LNCaP clone FGC (cell line): ENCODE measurements around the gene GM2A.
"Not testable (repeated sequence)": the region's sequence is repeated elsewhere in the genome, so short reads cannot be mapped to it uniquely, and the experiment has no call there.

Source experiments
- DNase-seq: peaks from one replicate; pipeline ENCODE4 v3.0.0-alpha.2; 2011; ENCODE audit warnings: low read depth
- H3K4me3 ChIP-seq: 2 replicates; pipeline ENCODE4 v1.5.1; 2011; ENCODE audit warnings: mild to moderate bottlenecking, low read depth, low read length, control low read depth
- CTCF ChIP-seq: IDR thresholded peaks from 2 replicates; pipeline ENCODE4 v1.5.1; 2012; ENCODE audit warnings: mild to moderate bottlenecking; ENCODE audit not compliant: control insufficient read depth, insufficient read depth; ENCODE audit errors: extremely low read depth

The GM2A gene

GRCh38 chr5:151227918-151228447 lies 25.0 kb upstream of the GM2A start:
- no peak overlapping the region for H3K4me3 ChIP-seq
- no peak for DNase-seq
- no peak for TF ChIP-seq CTCF

DNA sequence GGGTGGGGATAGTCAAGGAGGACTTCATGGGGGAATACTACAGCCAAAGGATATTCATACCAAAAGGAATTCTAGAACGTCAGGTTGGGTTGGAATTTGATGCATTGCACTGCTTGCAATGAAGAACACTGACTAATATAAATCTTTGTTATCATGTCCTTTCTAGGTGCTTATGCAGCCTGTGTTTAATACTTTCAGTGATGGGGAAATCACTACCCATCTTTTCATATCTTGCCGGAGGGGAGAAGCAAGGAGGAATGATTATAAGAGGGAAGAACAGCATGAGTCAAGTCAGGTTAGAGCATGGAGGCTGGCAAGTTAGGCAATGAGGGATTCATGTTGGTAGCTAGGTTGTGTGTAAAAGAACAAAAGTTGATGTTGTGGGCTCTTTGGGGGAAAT lies 24.0 kb upstream of the GM2A start:
- TF ChIP-seq CTCF: no peak
- no peak overlapping the region for H3K4me3 ChIP-seq
- DNase-seq: no peak

- no peak overlapping the region for H3K4me3 ChIP-seq
- DNase-seq: no peak
- TF ChIP-seq CTCF: no peak
Measured at GRCh38 chr5:151230048-151230680, 22.8 kb upstream of the GM2A start.

GRCh38 chr5:151231359-151231758 lies 21.6 kb upstream of the GM2A start:
- H3K4me3 ChIP-seq: no peak overlapping the region
- no peak for DNase-seq
- no peak for TF ChIP-seq CTCF

DNA sequence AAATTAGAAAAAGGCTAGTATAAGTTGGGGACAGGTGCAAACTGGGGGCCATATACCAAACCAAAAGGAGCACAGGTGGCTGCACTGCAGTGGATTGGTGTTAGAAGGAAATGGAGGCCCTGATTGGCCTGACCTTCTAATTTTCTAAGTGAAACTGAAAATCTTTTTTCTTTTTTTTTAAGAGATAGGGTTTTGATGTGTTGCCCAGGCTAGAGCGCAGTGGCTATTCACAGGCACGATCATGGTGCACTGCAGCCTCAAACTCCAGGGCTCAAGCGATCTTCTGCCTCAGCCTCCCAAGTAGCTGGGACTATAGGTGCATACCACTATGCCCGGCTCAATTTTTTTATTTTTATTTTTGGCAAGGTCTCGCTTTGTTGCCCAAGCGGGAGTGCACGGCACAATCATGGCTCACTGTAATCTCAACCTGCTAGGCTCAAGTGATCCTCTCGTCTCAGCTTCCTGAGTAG lies 19.3 kb upstream of the GM2A start:
- no peak for DNase-seq
- TF ChIP-seq CTCF: no peak
- H3K4me3 ChIP-seq: no peak overlapping the region

GRCh38 chr5:151234476-151235238 lies 18.3 kb upstream of the GM2A start:
- no peak for TF ChIP-seq CTCF
- no peak overlapping the region for H3K4me3 ChIP-seq
- DNase-seq: peak; percentile 32

DNA sequence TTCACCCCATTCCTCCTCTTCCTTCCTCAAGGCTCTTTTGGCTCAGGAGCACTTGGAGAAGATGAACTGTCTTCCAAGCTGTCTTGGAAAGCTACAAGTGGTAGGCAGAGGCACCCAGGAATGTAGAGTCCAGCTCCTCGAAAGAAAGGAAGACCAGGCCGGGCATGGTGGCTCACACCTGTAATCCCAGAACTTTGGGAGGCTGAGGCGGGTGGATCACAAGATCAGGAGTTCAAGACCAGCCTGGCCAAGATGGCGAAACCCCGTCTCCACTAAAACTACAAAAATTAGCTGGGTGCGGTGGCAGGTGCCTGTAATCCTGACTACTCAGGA lies 17.8 kb upstream of the GM2A start:
- not testable (repeated sequence) for DNase-seq

More for the DNA sequence above, 17.8 kb upstream of the GM2A start:
- not testable (repeated sequence) for H3K4me3 ChIP-seq
